Measurements from ENCODE around the gene XIRP2. TPM values are rescaled to one million over a fixed set of nuclear protein-coding genes. Genes with fewer than 3 reads are reported as not detected.

XIRP2 gene
- total RNA-seq, 4 donors from 2014 or later, result 0.27 TPM; not detected in 3

- TF ChIP-seq POLR2AphosphoS5 (IDR thresholded peaks at IDR 0.05) (no peak), CTCF (IDR thresholded peaks at IDR 0.05) (no peak), POLR2A (IDR thresholded peaks at IDR 0.05) (no peak), EP300 (IDR thresholded peaks at IDR 0.05; ENCODE audit: low read depth) (no peak)
- H3K9me3 ChIP-seq, result no peaks in the 10 kb centered on the region
- intact Hi-C loops (cut with DNase I; ENCODE audit: low total_unique reads), result no loop called here
- H3K4me3 ChIP-seq, result no peak overlapping the region
- in situ Hi-C loops (cut with MboI; ENCODE audit: low pct_ligation_motif_present in 1 of 4, low pct_unique_long_range_greater_than_20kb in 1 of 4, low sequenced_read_pairs in 3 of 4), result no loop called here
- DNase-seq, result no peak
- H3K36me3 ChIP-seq, result no peaks in the 10 kb centered on the region
- H3K27me3 ChIP-seq, result no peaks in the 10 kb centered on the region
- H3K4me1 ChIP-seq, result no peaks in the 10 kb centered on the region
- no peak overlapping the region for H3K27ac ChIP-seq
These were observed 222.1 kb downstream of the XIRP2 start for GRCh38 chr2:167110345-167110744.

GRCh38 chr2:167114018-167114417 is 225.7 kb downstream of the XIRP2 start:
- Histone ChIP-seq H3K27me3 (no peaks in the 10 kb centered on the region), H3K36me3 (no peaks in the 10 kb centered on the region), H3K4me3 (no peak overlapping the region), H3K9me3 (no peaks in the 10 kb centered on the region), H3K4me1 (no peaks in the 10 kb centered on the region), H3K27ac (no peak overlapping the region)
- WGBS, 2 donors (ENCODE audit: low coverage in 1 of 2), result 63 to 84% methylated on average over 4 of the region's 4 CpGs
- in situ Hi-C loops (cut with MboI; ENCODE audit: low pct_ligation_motif_present in 1 of 4, low pct_unique_long_range_greater_than_20kb in 1 of 4, low sequenced_read_pairs in 3 of 4) (no loop called here), intact Hi-C loops (cut with DNase I; ENCODE audit: low total_unique reads) (no loop called here)
- TF ChIP-seq POLR2AphosphoS5 (IDR thresholded peaks at IDR 0.05), result no peak
- TF ChIP-seq EP300 (IDR thresholded peaks at IDR 0.05; ENCODE audit: low read depth), result no peak
- no peak for TF ChIP-seq CTCF (IDR thresholded peaks at IDR 0.05)
- no peak for TF ChIP-seq POLR2A (IDR thresholded peaks at IDR 0.05)
- DNase-seq, result no peak

- intact Hi-C loops (cut with DNase I; ENCODE audit: low total_unique reads), result no loop called here
- no peak for TF ChIP-seq CTCF (IDR thresholded peaks at IDR 0.05)
- no peak for TF ChIP-seq EP300 (IDR thresholded peaks at IDR 0.05; ENCODE audit: low read depth)
- TF ChIP-seq POLR2AphosphoS5 (IDR thresholded peaks at IDR 0.05), result no peak
- no peak for TF ChIP-seq POLR2A (IDR thresholded peaks at IDR 0.05)
- Histone ChIP-seq H3K9me3 (no peaks in the 10 kb centered on the region), H3K27ac (no peak overlapping the region), H3K4me3 (no peak overlapping the region), H3K27me3 (no peaks in the 10 kb centered on the region), H3K4me1 (no peaks in the 10 kb centered on the region), H3K36me3 (no peaks in the 10 kb centered on the region)
- in situ Hi-C loops (cut with MboI; ENCODE audit: low pct_ligation_motif_present in 1 of 4, low pct_unique_long_range_greater_than_20kb in 1 of 4, low sequenced_read_pairs in 3 of 4), result no loop called here
- DNase-seq, result no peak
These were observed 227.3 kb downstream of the XIRP2 start for GRCh38 chr2:167115541-167115940.

GRCh38 chr2:167122389-167122788 is 234.1 kb downstream of the XIRP2 start:
- Histone ChIP-seq H3K9me3 (no peaks in the 10 kb centered on the region), H3K27me3 (no peaks in the 10 kb centered on the region), H3K27ac (no peak overlapping the region), H3K4me1 (no peaks in the 10 kb centered on the region), H3K4me3 (no peak overlapping the region), H3K36me3 (no peaks in the 10 kb centered on the region)
- in situ Hi-C loops (cut with MboI; ENCODE audit: low pct_ligation_motif_present in 1 of 4, low pct_unique_long_range_greater_than_20kb in 1 of 4, low sequenced_read_pairs in 3 of 4), result no loop called here
- intact Hi-C loops (cut with DNase I; ENCODE audit: low total_unique reads), result no loop called here
- TF ChIP-seq POLR2AphosphoS5 (IDR thresholded peaks at IDR 0.05) (no peak), CTCF (IDR thresholded peaks at IDR 0.05) (no peak), EP300 (IDR thresholded peaks at IDR 0.05; ENCODE audit: low read depth) (no peak), POLR2A (IDR thresholded peaks at IDR 0.05) (no peak)
- no peak for DNase-seq
- WGBS, 2 donors (ENCODE audit: low coverage in 1 of 2), result 53% methylated on average over 2 of the region's 2 CpGs; no CpG with 5 or more reads in 1 of the 2 donors

Data from transverse colon (tissue), 4 donors.